Measurements from ENCODE around the gene LRP8. TPM values are rescaled to one million over a fixed set of nuclear protein-coding genes. Genes with fewer than 3 reads are reported as not detected.

Gene LRP8
- polyA plus RNA-seq, 2 of the 4 experiments (the other 2 are of a cell fraction), result 32.6 to 46.1 TPM

DNA sequence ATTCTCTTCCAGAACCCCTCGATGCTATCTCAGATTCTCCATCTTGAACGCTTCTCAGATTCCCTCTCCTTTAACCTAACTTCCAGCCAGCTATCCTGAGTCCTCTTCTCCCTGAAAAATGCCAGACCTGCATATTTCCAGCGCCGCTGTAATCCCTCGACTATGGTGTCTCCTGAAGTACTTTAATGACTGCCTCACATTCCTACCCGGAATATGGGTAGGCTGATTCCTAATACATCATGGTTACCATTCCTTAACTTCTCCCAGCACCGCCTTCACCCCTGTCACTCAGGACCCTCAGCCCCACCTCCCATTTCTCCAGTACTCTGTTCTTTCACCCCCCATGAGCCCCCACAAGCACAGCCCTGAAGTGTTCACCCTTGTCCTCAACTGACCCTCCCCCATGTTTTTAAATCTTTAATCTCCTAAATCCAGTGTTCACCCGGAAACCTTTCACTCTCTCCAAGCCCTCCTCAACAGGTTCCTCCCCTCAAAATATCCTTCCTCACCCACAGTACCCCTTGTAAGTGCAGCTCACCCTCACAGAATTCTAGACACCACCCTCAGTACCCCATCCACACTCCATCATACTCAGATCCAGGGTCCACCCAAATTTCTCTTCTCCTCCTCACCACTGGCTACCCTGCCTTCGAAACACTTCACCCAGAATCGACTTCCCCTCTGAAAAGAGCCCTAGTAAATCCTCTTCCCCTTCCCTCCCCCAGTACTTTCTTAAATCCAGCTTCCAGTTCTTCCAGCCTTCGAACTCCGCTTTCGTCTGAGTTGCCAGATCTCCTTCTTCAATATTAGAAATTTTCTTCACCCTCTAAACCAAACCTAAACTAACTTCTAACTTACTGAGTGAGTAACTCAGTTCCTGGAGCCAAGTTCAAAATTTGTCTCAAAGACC lies 130.3 kb downstream of the LRP8 start:
- FAIRE-seq (no peak), ATAC-seq (peak; percentile 17 to 20; a peak in 2 of 6 replicates), DNase-seq (ENCODE audit: low read depth in 1 of 2, low spot score in 1 of 2) (no peak)
- TF ChIP-seq, protein P1, sequence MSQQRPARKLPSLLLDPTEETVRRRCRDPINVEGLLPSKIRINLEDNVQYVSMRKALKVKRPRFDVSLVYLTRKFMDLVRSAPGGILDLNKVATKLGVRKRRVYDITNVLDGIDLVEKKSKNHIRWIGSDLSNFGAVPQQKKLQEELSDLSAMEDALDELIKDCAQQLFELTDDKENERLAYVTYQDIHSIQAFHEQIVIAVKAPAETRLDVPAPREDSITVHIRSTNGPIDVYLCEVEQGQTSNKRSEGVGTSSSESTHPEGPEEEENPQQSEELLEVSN (IDR thresholded peaks at IDR 0.05; ENCODE audit: borderline replicate concordance, low read depth), result no peak
- TF ChIP-seq CHD2 (IDR thresholded peaks at IDR 0.05; ENCODE audit: low read length, partially characterized antibody) (no peak), JUN (IDR thresholded peaks at IDR 0.05) (no peak), MAFK (IDR thresholded peaks at IDR 0.05; ENCODE audit: partially characterized antibody) (peak; percentile 47)
- H3K9me3 ChIP-seq, result no peaks in the 10 kb centered on the region
- peaks cover 9% of the 10 kb centered on the region for H3K4me1 ChIP-seq
- CTCF ChIA-PET, result interaction anchor here (0.6 kb wide), 2 partner anchors 226 to 1612 kb away, joined by 3 to 4 read pairs; no protein-coding TSS in a partner anchor
- POLR2A ChIA-PET, result no interaction called here
- WGBS (ENCODE audit: missing lambda C conversion rate), result 41% methylated on average over 13 of the region's 13 CpGs
- H3K4me2 ChIP-seq, result peak overlapping the region; percentile 81
- peak overlapping the region; percentile 87 to 100 for H3K27ac ChIP-seq
- peak overlapping the region; percentile 84 for H3K4me3 ChIP-seq

DNA sequence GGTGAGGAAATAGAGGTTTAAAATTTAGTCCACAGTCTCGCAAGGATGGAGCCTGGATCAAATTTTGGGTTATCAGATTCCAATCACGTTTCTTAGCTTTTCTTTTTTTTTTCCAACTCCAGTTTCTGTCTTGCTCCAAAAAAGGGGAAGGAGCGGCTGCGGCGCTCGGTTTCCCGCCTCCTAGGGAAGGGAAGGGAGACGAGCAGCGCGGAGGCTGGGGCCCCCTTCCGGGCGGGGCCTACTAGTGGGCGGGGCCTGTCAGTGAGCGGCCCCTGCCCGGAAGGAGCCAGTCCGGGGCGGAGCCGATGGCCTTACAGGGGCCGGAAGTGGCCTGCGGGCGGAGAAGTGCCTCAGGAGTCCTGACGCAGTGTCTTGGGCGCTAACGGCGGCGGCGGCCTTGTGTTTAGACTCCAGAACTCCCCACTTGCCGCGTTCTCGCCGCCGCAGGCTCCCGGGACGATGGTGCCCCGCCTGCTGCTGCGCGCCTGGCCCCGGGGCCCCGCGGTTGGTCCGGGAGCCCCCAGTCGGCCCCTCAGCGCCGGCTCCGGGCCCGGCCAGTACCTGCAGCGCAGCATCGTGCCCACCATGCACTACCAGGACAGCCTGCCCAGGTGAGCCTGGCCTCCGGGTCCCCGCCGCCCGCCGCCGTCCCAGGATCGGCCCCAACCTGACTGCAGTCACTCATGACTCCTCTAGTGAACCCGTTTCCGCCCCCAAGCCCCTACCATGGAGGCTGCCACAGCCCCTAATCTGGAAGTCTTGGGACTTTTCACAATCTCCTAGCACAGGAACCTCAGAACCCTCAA lies 131.2 kb downstream of the LRP8 start, which contains the start of gene CPT2:
TSS of gene CPT2 (plus strand) at position 340 of the 806 bp plus-strand sequence. CDS start at position 460, 120 bp downstream.
- WGBS (ENCODE audit: missing lambda C conversion rate), result 1% methylated on average over 30 of the region's 57 CpGs
- TF ChIP-seq NFE2L2 (conservative IDR thresholded peaks at IDR 0.05; ENCODE audit: low read length), result no peak
- TF ChIP-seq MAFK (IDR thresholded peaks at IDR 0.05; ENCODE audit: partially characterized antibody), result no peak
- TF ChIP-seq, protein P2, sequence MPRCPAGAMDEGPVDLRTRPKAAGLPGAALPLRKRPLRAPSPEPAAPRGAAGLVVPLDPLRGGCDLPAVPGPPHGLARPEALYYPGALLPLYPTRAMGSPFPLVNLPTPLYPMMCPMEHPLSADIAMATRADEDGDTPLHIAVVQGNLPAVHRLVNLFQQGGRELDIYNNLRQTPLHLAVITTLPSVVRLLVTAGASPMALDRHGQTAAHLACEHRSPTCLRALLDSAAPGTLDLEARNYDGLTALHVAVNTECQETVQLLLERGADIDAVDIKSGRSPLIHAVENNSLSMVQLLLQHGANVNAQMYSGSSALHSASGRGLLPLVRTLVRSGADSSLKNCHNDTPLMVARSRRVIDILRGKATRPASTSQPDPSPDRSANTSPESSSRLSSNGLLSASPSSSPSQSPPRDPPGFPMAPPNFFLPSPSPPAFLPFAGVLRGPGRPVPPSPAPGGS (IDR thresholded peaks at IDR 0.05), result peak; percentile 61; the same call in 1 of the 3 replicates
- TF ChIP-seq PHF8 (IDR thresholded peaks at IDR 0.05; ENCODE audit: borderline replicate concordance, low read depth), result peak; percentile 76; the same call in 1 of the 2 replicates
- TF ChIP-seq, protein P3, sequence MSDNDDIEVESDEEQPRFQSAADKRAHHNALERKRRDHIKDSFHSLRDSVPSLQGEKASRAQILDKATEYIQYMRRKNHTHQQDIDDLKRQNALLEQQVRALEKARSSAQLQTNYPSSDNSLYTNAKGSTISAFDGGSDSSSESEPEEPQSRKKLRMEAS (IDR thresholded peaks at IDR 0.05), result peak; percentile 39; the same call in 1 of the 2 replicates
- TF ChIP-seq, protein P1 (IDR thresholded peaks at IDR 0.05; ENCODE audit: borderline replicate concordance, low read depth), result peak; percentile 80; the same call in 1 of the 2 replicates
- no peak for TF ChIP-seq ZC3H11A (IDR thresholded peaks at IDR 0.05)
- peak; percentile 83 for TF ChIP-seq POLR2A (IDR thresholded peaks at IDR 0.05; ENCODE audit: low read length)
- TF ChIP-seq JUN (IDR thresholded peaks at IDR 0.05), result peak in 1 of 2 experiments; percentile 76; a peak in 2 of 5 replicates
- no peak for TF ChIP-seq ZSCAN20 (CRISPR knock-in tag; IDR thresholded peaks at IDR 0.05)
- no peak for TF ChIP-seq RNF2 (IDR thresholded peaks at IDR 0.05; ENCODE audit: borderline replicate concordance, low read depth)
- TF ChIP-seq NR3C1 (IDR thresholded peaks at IDR 0.05), result no peak
- peak within 1 kb of the TSS; percentile 87 to 100 for H3K27ac ChIP-seq
- DNase-seq (ENCODE audit: low read depth in 1 of 2, low spot score in 1 of 2) (peak; percentile 85 to 88), FAIRE-seq (no peak), ATAC-seq (peak; percentile 99 to 100)
- POLR2A ChIA-PET, result interaction anchor here (0.7 kb wide), 1 partner anchor 354 kb away, joined by 5 read pairs; the partner anchor contains the start of gene ZYG11A
- H3K4me3 ChIP-seq, result peak within 1 kb of the TSS; percentile 84
- H3K4me1 ChIP-seq, result peaks cover 9% of the 10 kb centered on the region
- no peaks in the 10 kb centered on the region for H3K9me3 ChIP-seq
- H3K4me2 ChIP-seq, result peak within 1 kb of the TSS; percentile 81
- CTCF ChIA-PET, result interaction anchor here (0.6 to 3.6 kb wide), 4 partner anchors 11 to 365 kb away, joined by 3 to 24 read pairs (median 4); no protein-coding TSS in a partner anchor

DNA sequence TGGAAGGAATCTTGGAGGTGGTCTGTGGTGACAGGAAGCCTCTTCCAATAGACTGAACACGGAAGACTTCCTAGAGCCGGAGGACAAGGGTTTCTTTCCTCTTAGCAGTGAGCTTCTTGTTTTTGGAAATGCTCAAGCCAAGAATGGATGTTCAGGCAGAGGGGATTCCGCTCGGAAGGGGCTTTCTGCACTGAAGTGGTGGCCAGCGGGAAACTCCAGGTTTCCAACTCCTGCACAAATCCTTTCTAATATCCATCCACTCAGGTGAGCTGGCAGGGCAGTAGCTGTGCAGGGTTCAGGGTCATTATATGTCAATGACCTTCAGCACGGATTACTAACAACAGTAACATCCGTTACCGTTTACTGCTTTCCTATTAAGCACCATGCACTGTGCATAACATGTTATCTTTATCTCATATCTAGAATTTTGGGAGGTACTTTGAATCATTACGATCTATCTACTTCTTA lies 131.8 kb downstream of the LRP8 start:
- TF ChIP-seq MAFK (IDR thresholded peaks at IDR 0.05; ENCODE audit: partially characterized antibody) (no peak), ZNF302 (CRISPR knock-in tag; IDR thresholded peaks at IDR 0.05) (no peak), TP53 (CRISPR knock-in tag; IDR thresholded peaks at IDR 0.05) (no peak)
- TF ChIP-seq, protein P3 (IDR thresholded peaks at IDR 0.05), result no peak
- Histone ChIP-seq H3K4me2 (peak overlapping the region; percentile 81), H3K9me3 (no peaks in the 10 kb centered on the region), H3K4me3 (peak overlapping the region; percentile 84), H3K4me1 (peaks cover 9% of the 10 kb centered on the region), H3K27ac (peak overlapping the region; percentile 62 to 100)
- WGBS (ENCODE audit: missing lambda C conversion rate), result 62% methylated on average over 9 of the region's 9 CpGs
- ChIA-PET POLR2A (interaction anchor here (0.7 kb wide), 1 partner anchor 353 kb away, joined by 5 read pairs; the partner anchor contains the start of gene ZYG11A), CTCF (interaction anchor here (0.6 to 3.6 kb wide), 3 partner anchors 11 to 364 kb away, joined by 3 to 24 read pairs (median 5); no protein-coding TSS in a partner anchor)
- FAIRE-seq (no peak), ATAC-seq (peak; percentile 5 to 17; a peak in 1 of 6 replicates), DNase-seq (ENCODE audit: low read depth in 1 of 2, low spot score in 1 of 2) (no peak)
